Naive thymus-derived CD8-positive, alpha-beta T cell (primary cell): ENCODE results near the gene C6orf62. TPM values are rescaled to one million over a fixed set of nuclear protein-coding genes. Genes with fewer than 3 reads are reported as not detected.
"Not testable (repeated sequence)": the region's sequence is repeated elsewhere in the genome, so short reads cannot be mapped to it uniquely, and the experiment has no call there.

Source experiments
- ATAC-seq, 2 donors: fragments of 150-1000 bp; cut with Tn5 transposase in 1 of 2; sonication (Bioruptor Pico), chemical (Tn5 transposase) in 1 of 2; 1 replicate in 1 of 2; 2 replicates in 1 of 2; pipeline ENCODE4 v1.10.0; 2021; ENCODE audit warnings: mild to moderate bottlenecking in 2 of 2, moderate library complexity in 2 of 2
- POLR2A ChIA-PET: fragments of 350-600 bp; sonication (Branson Sonifier 250); formaldehyde crosslinking; loops from one replicate; lab custom pipeline; 2021; ENCODE audit warnings: antibody characterized with exemption; lab: Charles Lee
- DNase-seq, 10 donors: peaks; one replicate each; pipeline versions ENCODE4 v3.0.0 to v3.0.0-alpha.2; 2020 to 2022
- H3K27ac Mint-ChIP-seq, 10 donors: one replicate each; pipeline ENCODE4 v1.8.0; 2020 to 2022; ENCODE audit warnings: mild to moderate bottlenecking in 10 of 10, mixed read lengths in 10 of 10, moderate library complexity in 4 of 10, inconsistent platforms in 1 of 10
- H3K27me3 Mint-ChIP-seq, 5 donors: one replicate each; pipeline ENCODE4 v1.8.0; 2021 to 2022; ENCODE audit warnings: mixed read lengths in 5 of 5
- H3K36me3 Mint-ChIP-seq, 3 donors: one replicate each; pipeline ENCODE4 v1.8.0; 2020 to 2022; ENCODE audit warnings: mixed read lengths in 3 of 3, mild to moderate bottlenecking in 2 of 3, inconsistent platforms in 1 of 3
- H3K4me1 Mint-ChIP-seq, 4 donors: one replicate each; pipeline ENCODE4 v1.8.0; 2021 to 2022; ENCODE audit warnings: mixed read lengths in 4 of 4
- H3K4me3 Mint-ChIP-seq, 10 donors: one replicate each; pipeline ENCODE4 v1.8.0; 2020 to 2022; ENCODE audit warnings: mild to moderate bottlenecking in 10 of 10, mixed read lengths in 10 of 10, moderate library complexity in 6 of 10, inconsistent platforms in 1 of 10
- H3K9me3 Mint-ChIP-seq, 9 donors: one replicate each; pipeline ENCODE4 v1.8.0; 2020 to 2022; ENCODE audit warnings: mixed read lengths in 9 of 9, mild to moderate bottlenecking in 3 of 9, inconsistent platforms in 1 of 9, moderate library complexity in 1 of 9
- polyA plus RNA-seq, 3 donors: library from polyadenylated mRNA; unstranded; fragments of 300-500 nt; fragmentation: Illumina TruSeq; gene quantifications; one replicate each; pipeline ENCODE4 v1.2.3, GENCODE V29; 2021
- total RNA-seq, 8 experiments: library from RNA in 2 of 8; stranded (reverse) in 2 of 8; gene quantifications; one replicate each; pipeline ENCODE4 v1.2.3 and lab custom pipeline; 2021 to 2026

C6orf62 gene
- total and polyA plus RNA-seq, 5 experiments from 2014 or later: 81.5 to 190 (median 126) TPM

DNA sequence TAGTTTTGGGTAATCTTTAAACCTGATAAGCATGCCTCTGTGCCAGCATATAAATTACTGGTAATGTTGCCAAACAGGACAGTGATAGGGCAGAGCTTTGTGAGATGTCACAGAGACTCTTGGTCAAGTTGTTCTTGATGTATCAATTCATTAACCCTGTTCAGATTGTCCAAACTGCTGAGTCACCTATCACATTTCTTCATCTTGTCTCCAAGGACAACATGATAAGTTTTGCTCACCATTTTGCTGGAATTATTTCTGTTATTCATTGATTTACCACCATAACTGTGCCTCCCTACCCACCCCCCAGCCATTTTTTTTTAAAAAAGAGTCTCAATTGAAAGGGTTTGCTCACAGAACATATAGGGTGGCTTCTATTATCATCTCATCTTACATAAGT lies 36.3 kb upstream of the C6orf62 start:
- Mint-ChIP-seq H3K9me3 (peaks cover 0 to 10% (median 3%) of the 10 kb centered on the region in 9 donors), H3K27ac (no peak overlapping the region), H3K27me3 (peaks cover 0 to 9% (median 0%) of the 10 kb centered on the region in 5 donors), H3K4me3 (no peak overlapping the region), H3K36me3 (peaks cover 0 to 5% (median 2%) of the 10 kb centered on the region in 3 donors), H3K4me1 (no peaks in the 10 kb centered on the region)
- no peak for DNase-seq
- ATAC-seq: no peak
- POLR2A ChIA-PET: no interaction called here

GRCh38 chr6:24754378-24754777 lies 35.4 kb upstream of the C6orf62 start:
- POLR2A ChIA-PET, DNase-seq, H3K36me3 Mint-ChIP-seq, H3K27ac Mint-ChIP-seq, H3K27me3 Mint-ChIP-seq, H3K4me3 Mint-ChIP-seq, H3K4me1 Mint-ChIP-seq, ATAC-seq, H3K9me3 Mint-ChIP-seq: not testable (repeated sequence)

GRCh38 chr6:24753545-24753944 lies 34.6 kb upstream of the C6orf62 start:
- H3K4me1 Mint-ChIP-seq: peaks cover 0 to 6% (median under 1%) of the 10 kb centered on the region in 4 donors
- POLR2A ChIA-PET: no interaction called here
- H3K36me3 Mint-ChIP-seq: peaks cover 0 to 5% (median 2%) of the 10 kb centered on the region in 3 donors

GRCh38 chr6:24752917-24753492 lies 34.1 kb upstream of the C6orf62 start:
- ATAC-seq: no peak
- peaks cover 0 to 5% (median 2%) of the 10 kb centered on the region in 3 donors for H3K36me3 Mint-ChIP-seq
- peak overlapping the region in 1 of 10 donors; percentile 50 for H3K27ac Mint-ChIP-seq
- H3K27me3 Mint-ChIP-seq: peaks cover 0 to 9% (median 2%) of the 10 kb centered on the region in 5 donors
- DNase-seq: no peak
- H3K4me3 Mint-ChIP-seq: no peak overlapping the region
- peaks cover 0 to 6% (median under 1%) of the 10 kb centered on the region in 4 donors for H3K4me1 Mint-ChIP-seq
- peaks cover 0 to 10% (median 3%) of the 10 kb centered on the region in 9 donors for H3K9me3 Mint-ChIP-seq
- POLR2A ChIA-PET: no interaction called here

More at GRCh38 chr6:24753545-24753944, 34.6 kb upstream of the C6orf62 start:
- Mint-ChIP-seq H3K27me3 (peaks cover 0 to 9% (median 2%) of the 10 kb centered on the region in 5 donors), H3K27ac (no peak overlapping the region), H3K9me3 (peaks cover 0 to 10% (median 3%) of the 10 kb centered on the region in 9 donors), H3K4me3 (no peak overlapping the region)
- ATAC-seq (no peak), DNase-seq (no peak)

GRCh38 chr6:24752503-24752902 lies 33.5 kb upstream of the C6orf62 start:
- peaks cover 0 to 5% (median 2%) of the 10 kb centered on the region in 3 donors for H3K36me3 Mint-ChIP-seq
- no peak overlapping the region for H3K27ac Mint-ChIP-seq
- DNase-seq (no peak), ATAC-seq (no peak)
- H3K4me1 Mint-ChIP-seq: peaks cover 0 to 6% (median under 1%) of the 10 kb centered on the region in 4 donors
- H3K9me3 Mint-ChIP-seq: peaks cover 0 to 10% (median 3%) of the 10 kb centered on the region in 9 donors
- POLR2A ChIA-PET: no interaction called here
- H3K27me3 Mint-ChIP-seq: peaks cover 0 to 9% (median 2%) of the 10 kb centered on the region in 5 donors
- H3K4me3 Mint-ChIP-seq: no peak overlapping the region

DNA sequence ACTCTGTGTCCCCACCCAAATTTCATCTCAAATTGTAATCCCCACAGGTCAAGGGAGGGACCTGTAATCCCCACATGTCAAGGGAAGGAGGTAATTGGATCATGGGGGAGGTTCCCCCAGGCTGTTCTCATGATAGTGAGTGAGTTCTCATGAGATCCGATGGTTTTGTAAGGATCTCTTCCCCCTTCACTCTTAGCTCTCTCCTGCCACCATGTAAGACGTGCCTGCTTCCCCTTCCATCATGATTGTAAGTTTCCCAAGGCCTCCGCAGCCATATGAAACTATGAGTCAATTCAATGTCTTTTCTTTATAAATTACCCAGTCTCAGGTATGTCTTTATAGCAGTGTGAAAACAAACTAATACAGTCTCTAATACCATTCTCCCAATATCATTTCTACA lies 31.9 kb upstream of the C6orf62 start:
- H3K27me3 Mint-ChIP-seq, H3K36me3 Mint-ChIP-seq, ATAC-seq, H3K4me1 Mint-ChIP-seq, DNase-seq, H3K9me3 Mint-ChIP-seq, H3K4me3 Mint-ChIP-seq, POLR2A ChIA-PET: not testable (repeated sequence)
- H3K27ac Mint-ChIP-seq: peak overlapping the region in 1 of 10 donors; percentile 33

DNA sequence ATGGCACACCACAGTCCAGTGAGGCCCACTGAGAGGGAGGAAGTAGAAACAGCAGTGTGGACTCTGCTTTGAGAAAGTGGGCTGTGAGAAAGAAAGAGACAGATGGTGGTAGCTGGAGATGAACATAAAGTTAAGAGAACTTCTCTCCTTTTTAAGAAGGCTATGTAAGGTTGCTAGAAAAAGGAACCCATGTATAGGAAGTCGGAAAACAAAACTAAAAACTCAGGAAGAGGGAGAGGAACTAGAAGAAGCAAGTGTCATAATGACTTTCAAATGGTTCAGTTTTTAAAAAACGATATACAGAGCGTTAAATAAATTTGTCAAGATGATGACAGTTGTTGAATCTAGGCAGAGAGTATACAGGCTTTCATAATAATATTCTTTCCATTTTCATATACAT lies 30.3 kb upstream of the C6orf62 start:
- peak overlapping the region in 1 of 10 donors; percentile 6 for H3K27ac Mint-ChIP-seq
- H3K36me3 Mint-ChIP-seq: peaks cover 0 to 5% (median 1%) of the 10 kb centered on the region in 3 donors
- peaks cover 0 to 13% (median under 1%) of the 10 kb centered on the region in 4 donors for H3K4me1 Mint-ChIP-seq
- no peak for DNase-seq
- H3K27me3 Mint-ChIP-seq: peaks cover 0 to 9% (median 2%) of the 10 kb centered on the region in 5 donors
- no peak for ATAC-seq
- POLR2A ChIA-PET: interaction anchor here (0.6 kb wide), 1 partner anchor 35 kb away, joined by 3 read pairs; no protein-coding TSS in a partner anchor
- H3K4me3 Mint-ChIP-seq: peak overlapping the region in 1 of 10 donors; percentile 4
- H3K9me3 Mint-ChIP-seq: peaks cover 0 to 8% (median 3%) of the 10 kb centered on the region in 9 donors

GRCh38 chr6:24744911-24745310 lies 26.0 kb upstream of the C6orf62 start:
- ATAC-seq: no peak

DNA sequence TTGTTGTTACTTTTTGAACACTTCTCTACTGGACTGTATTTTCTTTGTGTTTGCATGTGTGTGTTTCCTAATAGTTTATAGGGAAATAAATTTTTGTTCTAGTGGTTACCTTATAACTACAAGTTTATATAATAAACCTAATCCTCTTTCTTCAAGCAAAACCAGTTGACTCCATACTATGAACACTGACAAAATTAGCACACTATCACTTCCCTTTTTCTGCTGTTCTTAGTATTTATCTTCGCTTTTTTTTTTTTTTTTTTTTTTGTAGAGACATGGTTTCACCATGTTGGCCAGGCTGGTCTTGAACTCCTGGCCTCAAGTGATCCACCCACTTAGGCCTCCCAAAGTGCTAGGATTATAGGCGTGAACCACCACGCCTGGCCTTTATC lies 25.0 kb upstream of the C6orf62 start:
- POLR2A ChIA-PET: no interaction called here
- DNase-seq: no peak
- Mint-ChIP-seq H3K27ac (peak overlapping the region in 1 of 10 donors; percentile 37), H3K27me3 (peaks cover 0 to 1% (median 0%) of the 10 kb centered on the region in 5 donors), H3K4me3 (no peak overlapping the region), H3K36me3 (no peaks in the 10 kb centered on the region), H3K9me3 (no peaks in the 10 kb centered on the region), H3K4me1 (peaks cover 0 to 27% (median under 1%) of the 10 kb centered on the region in 4 donors)
- ATAC-seq: no peak

More at GRCh38 chr6:24744911-24745310, 26.0 kb upstream of the C6orf62 start:
- no peak for DNase-seq
- H3K27ac Mint-ChIP-seq: peak overlapping the region in 1 of 10 donors; percentile 3
- POLR2A ChIA-PET: no interaction called here
- peaks cover 0 to 2% (median 0%) of the 10 kb centered on the region in 5 donors for H3K27me3 Mint-ChIP-seq
- H3K4me1 Mint-ChIP-seq: peaks cover 0 to 33% (median under 1%) of the 10 kb centered on the region in 4 donors
- H3K4me3 Mint-ChIP-seq: no peak overlapping the region
- no peaks in the 10 kb centered on the region for H3K36me3 Mint-ChIP-seq
- H3K9me3 Mint-ChIP-seq: no peaks in the 10 kb centered on the region

- Mint-ChIP-seq H3K9me3 (no peaks in the 10 kb centered on the region), H3K27ac (peak overlapping the region in 1 of 10 donors; percentile 37), H3K4me1 (peaks cover 0 to 27% (median 0%) of the 10 kb centered on the region in 4 donors), H3K4me3 (no peak overlapping the region), H3K27me3 (no peaks in the 10 kb centered on the region), H3K36me3 (no peaks in the 10 kb centered on the region)
- POLR2A ChIA-PET: no interaction called here
- DNase-seq (no peak), ATAC-seq (no peak)
These were observed 24.4 kb upstream of the C6orf62 start for GRCh38 chr6:24743265-24743943.

DNA sequence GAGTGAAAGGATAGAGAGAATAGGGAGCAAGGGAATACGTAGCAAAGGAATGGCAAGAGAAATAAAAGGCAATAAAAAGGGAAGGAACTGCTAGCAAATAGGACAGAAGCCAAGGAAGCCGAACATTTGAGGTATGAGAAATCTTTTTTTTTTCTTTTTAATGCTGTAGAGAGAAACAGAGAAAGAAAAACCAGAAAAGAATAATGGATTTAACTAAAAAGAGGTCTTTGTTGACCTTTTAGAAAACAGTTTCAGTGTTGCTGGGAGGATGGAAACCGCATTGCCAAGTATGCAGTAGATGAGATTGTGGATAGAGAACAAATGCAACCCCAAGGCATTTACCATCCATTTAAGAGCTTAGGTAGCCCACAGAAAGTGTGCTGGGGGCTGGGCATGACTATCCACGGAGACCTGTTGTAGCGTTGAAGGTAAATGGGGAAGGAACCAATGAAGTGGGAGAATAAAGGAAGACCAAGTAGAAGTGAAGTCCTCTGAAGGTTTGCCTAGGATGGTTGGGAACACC lies 23.3 kb upstream of the C6orf62 start:
- H3K9me3 Mint-ChIP-seq: no peaks in the 10 kb centered on the region
- peaks cover 0 to 27% (median 0%) of the 10 kb centered on the region in 4 donors for H3K4me1 Mint-ChIP-seq
- H3K36me3 Mint-ChIP-seq: no peaks in the 10 kb centered on the region
- DNase-seq (no peak), ATAC-seq (no peak)
- no peak overlapping the region for H3K27ac Mint-ChIP-seq
- POLR2A ChIA-PET: no interaction called here
- H3K27me3 Mint-ChIP-seq: no peaks in the 10 kb centered on the region
- no peak overlapping the region for H3K4me3 Mint-ChIP-seq

DNA sequence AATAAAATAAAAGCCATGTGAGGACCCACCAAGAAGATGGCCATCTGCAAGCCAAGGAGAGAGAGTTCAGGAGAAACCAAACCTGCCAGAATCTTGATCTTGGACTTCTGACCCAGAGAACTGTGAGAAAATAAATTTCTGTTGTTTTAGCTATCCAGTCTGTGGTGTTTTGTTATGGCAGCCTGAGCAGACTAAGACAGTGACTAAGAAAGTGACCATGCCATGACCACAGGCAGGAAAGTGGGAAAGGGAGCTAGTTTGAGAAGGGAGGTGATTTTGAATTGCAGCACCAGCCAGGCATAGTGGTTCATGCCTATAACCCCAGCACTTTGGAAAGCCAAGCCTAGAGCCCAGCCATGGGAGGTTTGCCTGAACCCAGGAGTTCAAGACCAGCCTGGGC lies 21.9 kb upstream of the C6orf62 start:
- POLR2A ChIA-PET: no interaction called here
- peaks cover 0 to 4% (median 0%) of the 10 kb centered on the region in 5 donors for H3K27me3 Mint-ChIP-seq

DNA sequence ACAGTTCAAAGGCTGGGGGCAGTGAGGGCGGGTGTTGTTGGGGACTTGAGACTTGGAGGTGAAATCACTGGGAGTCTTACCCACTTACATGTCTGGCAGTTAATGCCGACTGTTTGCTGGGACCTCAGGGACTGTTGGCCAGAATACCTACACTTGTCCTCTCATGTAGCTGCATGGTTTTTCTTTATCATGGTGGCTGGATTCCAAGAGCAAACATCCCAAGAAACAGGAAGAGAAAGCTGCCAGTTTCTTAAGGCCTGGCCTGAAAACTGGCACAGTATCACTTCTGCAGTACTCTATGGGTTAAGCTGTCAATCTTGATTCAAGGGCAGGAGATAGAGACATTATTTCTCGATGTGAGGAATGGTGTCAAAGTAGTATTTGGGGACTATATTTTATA lies 19.8 kb upstream of the C6orf62 start:
- H3K9me3 Mint-ChIP-seq: no peaks in the 10 kb centered on the region
- H3K27ac Mint-ChIP-seq: no peak overlapping the region
- H3K27me3 Mint-ChIP-seq: peaks cover 0 to 4% (median 0%) of the 10 kb centered on the region in 5 donors
- H3K4me1 Mint-ChIP-seq: peaks cover 0 to 14% (median 3%) of the 10 kb centered on the region in 4 donors
- ATAC-seq: no peak
- POLR2A ChIA-PET: interaction anchor here (0.7 to 1.0 kb wide), 2 partner anchors 17 to 40 kb away, joined by 4 read pairs; no protein-coding TSS in a partner anchor
- H3K36me3 Mint-ChIP-seq: no peaks in the 10 kb centered on the region
- H3K4me3 Mint-ChIP-seq: no peak overlapping the region
- DNase-seq: no peak

More for the DNA sequence above, 21.9 kb upstream of the C6orf62 start:
- Mint-ChIP-seq H3K4me3 (no peak overlapping the region), H3K36me3 (no peaks in the 10 kb centered on the region), H3K4me1 (peaks cover 0 to 27% (median under 1%) of the 10 kb centered on the region in 4 donors), H3K27ac (peak overlapping the region in 1 of 10 donors; percentile 25), H3K9me3 (no peaks in the 10 kb centered on the region)
- ATAC-seq: no peak
- no peak for DNase-seq
